Measurements from ENCODE around the gene KLHL3.

DNA sequence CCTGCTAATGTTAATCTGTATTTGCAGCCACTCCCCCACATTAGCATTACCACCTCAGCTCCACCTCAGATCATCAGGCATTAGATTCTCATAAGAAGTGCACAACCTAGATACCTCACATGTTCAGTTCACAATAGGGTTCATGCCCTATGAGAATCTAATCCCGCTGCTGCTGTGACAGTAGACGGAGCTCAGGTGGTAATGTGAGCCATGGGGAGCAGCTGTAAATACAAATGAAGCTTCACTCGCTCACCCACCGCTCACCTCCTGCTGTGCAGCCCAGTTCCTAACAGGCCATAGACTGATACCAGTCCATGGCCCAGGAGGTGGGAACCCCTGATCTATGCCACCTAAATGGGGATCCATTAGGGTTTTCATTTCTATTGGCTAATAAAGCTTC is 24.4 kb upstream of the KLHL3 start:
- TF ChIP-seq, protein P1, sequence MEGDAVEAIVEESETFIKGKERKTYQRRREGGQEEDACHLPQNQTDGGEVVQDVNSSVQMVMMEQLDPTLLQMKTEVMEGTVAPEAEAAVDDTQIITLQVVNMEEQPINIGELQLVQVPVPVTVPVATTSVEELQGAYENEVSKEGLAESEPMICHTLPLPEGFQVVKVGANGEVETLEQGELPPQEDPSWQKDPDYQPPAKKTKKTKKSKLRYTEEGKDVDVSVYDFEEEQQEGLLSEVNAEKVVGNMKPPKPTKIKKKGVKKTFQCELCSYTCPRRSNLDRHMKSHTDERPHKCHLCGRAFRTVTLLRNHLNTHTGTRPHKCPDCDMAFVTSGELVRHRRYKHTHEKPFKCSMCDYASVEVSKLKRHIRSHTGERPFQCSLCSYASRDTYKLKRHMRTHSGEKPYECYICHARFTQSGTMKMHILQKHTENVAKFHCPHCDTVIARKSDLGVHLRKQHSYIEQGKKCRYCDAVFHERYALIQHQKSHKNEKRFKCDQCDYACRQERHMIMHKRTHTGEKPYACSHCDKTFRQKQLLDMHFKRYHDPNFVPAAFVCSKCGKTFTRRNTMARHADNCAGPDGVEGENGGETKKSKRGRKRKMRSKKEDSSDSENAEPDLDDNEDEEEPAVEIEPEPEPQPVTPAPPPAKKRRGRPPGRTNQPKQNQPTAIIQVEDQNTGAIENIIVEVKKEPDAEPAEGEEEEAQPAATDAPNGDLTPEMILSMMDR (IDR thresholded peaks at IDR 0.05; ENCODE audit: insufficient read depth, low read depth, low read length), result no peak
- TF ChIP-seq EZH2 (IDR thresholded peaks at IDR 0.05; ENCODE audit: insufficient read depth, low read length), result no peak

Measured in astrocyte (in vitro differentiated cells and primary cell).